GM21390 (cell line): ENCODE measurements around the gene PEX14.

Experiments used
- ATAC-seq: cut with Tn5 transposase; IDR thresholded peaks from one replicate; pipeline ENCODE4 v1.9.1; 2021; ENCODE audit not compliant: unreplicated experiment

PEX14 gene

GRCh38 chr1:10629816-10630571 is 155.2 kb downstream of the PEX14 start:
- no peak for ATAC-seq

- no peak for ATAC-seq
Measured at GRCh38 chr1:10630661-10631120, 155.9 kb downstream of the PEX14 start.

GRCh38 chr1:10631121-10631810 is 156.5 kb downstream of the PEX14 start:
- no peak for ATAC-seq

GRCh38 chr1:10631811-10632593 is 157.3 kb downstream of the PEX14 start:
- ATAC-seq = no peak

- no peak for ATAC-seq
Measured at GRCh38 chr1:10632691-10633090, 157.9 kb downstream of the PEX14 start.

- ATAC-seq = no peak
Measured at GRCh38 chr1:10633416-10633815, 158.7 kb downstream of the PEX14 start.

GRCh38 chr1:10634075-10634427 is 159.3 kb downstream of the PEX14 start:
- ATAC-seq = no peak

- no peak for ATAC-seq
Measured at GRCh38 chr1:10634428-10635084, 159.8 kb downstream of the PEX14 start.

GRCh38 chr1:10635085-10635896 is 160.5 kb downstream of the PEX14 start:
- no peak for ATAC-seq

- no peak for ATAC-seq
Measured at GRCh38 chr1:10635992-10636391, 161.2 kb downstream of the PEX14 start.

GRCh38 chr1:10637400-10637799 is 162.7 kb downstream of the PEX14 start:
- no peak for ATAC-seq

GRCh38 chr1:10637834-10638558 is 163.2 kb downstream of the PEX14 start:
- no peak for ATAC-seq

- ATAC-seq = no peak
Measured at GRCh38 chr1:10638559-10639005, 163.8 kb downstream of the PEX14 start.

- ATAC-seq = no peak
Measured at GRCh38 chr1:10639011-10639774, 164.4 kb downstream of the PEX14 start.

- ATAC-seq = no peak
Measured at GRCh38 chr1:10639775-10640578, 165.2 kb downstream of the PEX14 start.

- no peak for ATAC-seq
Measured at GRCh38 chr1:10640843-10641553, 166.2 kb downstream of the PEX14 start.

GRCh38 chr1:10641976-10642375 is 167.2 kb downstream of the PEX14 start:
- no peak for ATAC-seq
